Central memory CD4-positive, alpha-beta T cell (primary cell): ENCODE measurements around the gene SYS1.
A peak's percentile ranks its signal among the peaks of the same experiment; 100 is the strongest.
"Not testable (repeated sequence)": the region's sequence is repeated elsewhere in the genome, so short reads cannot be mapped to it uniquely, and the experiment has no call there.

Experiments
- DNase-seq: peaks from one replicate; pipeline ENCODE4 v3.0.0; 2022

Gene SYS1

GRCh38 chr20:45340236-45340847, 22.6 kb upstream of the SYS1 start:
- DNase-seq, result no peak

GRCh38 chr20:45340951-45341350, 22.0 kb upstream of the SYS1 start:
- no peak for DNase-seq

DNA sequence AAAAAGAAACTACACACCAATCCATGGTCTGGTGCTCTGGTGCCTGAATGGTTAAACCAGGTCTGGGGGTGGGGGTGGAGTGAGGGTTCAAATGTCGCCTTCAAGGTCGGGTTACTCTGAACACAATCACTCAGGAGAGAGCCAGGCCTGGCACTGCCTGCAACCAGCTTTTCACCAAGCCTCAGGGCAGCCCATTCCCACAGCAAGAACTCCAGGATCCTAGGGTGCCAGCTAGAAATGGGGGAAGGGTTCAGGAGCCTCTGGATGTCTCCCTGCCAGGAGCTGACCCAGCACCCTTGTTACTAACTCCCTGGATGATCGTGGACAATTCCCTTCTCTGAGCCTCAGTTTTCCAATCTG, 21.4 kb upstream of the SYS1 start:
- DNase-seq, result no peak

- no peak for DNase-seq
Measured at GRCh38 chr20:45341939-45342854, 20.8 kb upstream of the SYS1 start.

DNA sequence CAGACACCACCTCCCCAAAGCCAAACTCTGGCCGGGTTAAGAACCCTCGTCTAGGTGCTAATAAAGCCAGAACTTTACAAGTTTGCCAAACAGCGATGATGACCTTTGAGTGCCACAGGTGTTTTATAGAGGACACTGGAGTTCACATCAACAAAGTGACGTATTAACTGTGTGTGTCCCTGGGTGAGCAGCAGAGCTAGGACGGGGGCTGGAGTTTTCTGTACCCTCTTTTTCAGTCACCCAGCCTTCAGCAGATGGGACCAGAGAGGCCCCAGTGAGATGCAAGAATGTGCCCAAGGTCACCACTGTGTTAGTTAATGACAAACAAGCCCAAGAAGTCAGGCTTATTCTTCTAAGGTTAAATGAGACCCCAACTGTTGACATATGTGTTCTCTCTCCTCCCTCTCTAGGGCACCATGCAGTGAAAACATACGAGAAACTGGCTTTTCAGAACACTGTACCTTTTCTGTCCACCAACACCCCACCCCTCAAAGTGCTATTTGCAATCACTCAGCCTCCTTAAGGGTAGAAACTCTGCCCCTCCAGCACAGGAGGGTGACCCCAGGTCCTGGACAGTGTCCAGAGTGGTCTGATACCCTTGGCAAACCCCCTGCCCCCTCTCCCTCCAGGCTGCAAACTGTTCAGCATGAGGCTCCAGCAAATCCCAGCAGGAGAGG, 20.0 kb upstream of the SYS1 start:
- no peak for DNase-seq

DNA sequence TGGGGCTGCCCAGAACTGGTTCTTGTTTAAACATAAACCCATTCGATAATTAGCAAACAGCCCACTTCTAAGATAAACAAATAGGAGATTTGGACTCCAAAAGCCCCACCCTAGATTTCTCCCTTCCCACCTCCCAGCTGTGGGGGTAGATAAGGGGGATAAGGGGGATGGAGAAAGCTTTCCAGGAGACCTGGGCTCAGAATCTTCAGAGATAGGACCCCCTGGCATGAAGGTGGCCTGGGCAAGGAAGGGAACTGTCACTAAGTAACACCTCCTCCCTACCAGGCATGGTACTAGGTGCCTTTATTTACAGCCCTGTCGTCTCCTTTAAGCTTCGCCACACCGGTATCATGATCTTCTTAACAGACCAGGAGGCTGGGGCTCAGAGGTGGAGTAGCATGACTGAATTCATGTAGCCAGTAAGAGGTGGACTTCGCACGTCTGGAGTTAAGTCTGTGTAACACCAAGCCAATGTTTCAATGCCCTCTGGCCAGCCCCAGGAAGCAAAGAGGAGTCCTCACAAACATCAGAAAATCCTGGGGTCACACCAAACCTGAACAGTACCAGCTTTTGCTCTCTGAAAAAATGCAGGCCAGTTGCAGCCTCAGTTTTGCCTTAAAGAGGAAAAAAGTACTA, 19.3 kb upstream of the SYS1 start:
- no peak for DNase-seq

DNA sequence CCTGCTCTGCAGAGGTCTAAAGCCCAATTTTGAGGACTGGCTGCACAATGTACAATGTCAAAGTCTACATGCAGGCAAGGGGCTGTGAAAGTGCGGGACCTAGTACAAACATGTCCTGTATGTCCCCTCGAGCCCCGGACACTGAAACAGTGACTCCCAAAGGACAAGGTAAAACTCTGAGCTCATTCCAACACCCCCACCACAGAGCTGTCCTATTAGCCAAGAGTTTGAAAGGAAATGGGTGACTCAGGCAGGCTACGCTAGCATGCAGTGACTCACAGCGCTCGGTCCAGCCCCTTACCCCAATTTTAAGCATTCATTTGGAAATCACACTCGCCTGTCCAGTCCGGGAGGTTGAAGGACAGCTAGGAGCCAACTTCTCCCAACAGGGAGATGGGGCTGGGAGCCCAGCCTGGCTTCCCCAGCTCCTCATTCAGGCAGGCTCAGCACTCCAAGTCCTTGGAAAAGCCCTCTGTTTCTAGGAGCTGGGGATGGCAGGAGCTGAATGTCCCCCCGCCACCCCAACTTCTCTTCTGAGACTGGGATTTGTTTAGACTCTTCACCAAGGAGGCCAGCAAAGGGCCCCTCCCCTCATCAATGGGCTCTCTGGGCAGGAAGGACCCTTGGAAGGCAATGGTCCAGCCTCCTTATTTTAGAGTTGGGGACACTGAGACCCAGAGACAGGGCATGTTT, 18.6 kb upstream of the SYS1 start:
- no peak for DNase-seq

- DNase-seq, result no peak
Measured at GRCh38 chr20:45345104-45345936, 17.6 kb upstream of the SYS1 start.

GRCh38 chr20:45346291-45346718, 16.7 kb upstream of the SYS1 start:
- DNase-seq, result no peak

GRCh38 chr20:45346851-45347250, 16.1 kb upstream of the SYS1 start:
- no peak for DNase-seq

GRCh38 chr20:45347297-45347935, 15.5 kb upstream of the SYS1 start:
- DNase-seq, result no peak

GRCh38 chr20:45347936-45348778, 14.8 kb upstream of the SYS1 start, which contains the start of gene SDC4:
SDC4 (minus strand) TSS chr20:45348424; CDS start chr20:45348384, 40 bp downstream.
- peak; percentile 43 for DNase-seq

DNA sequence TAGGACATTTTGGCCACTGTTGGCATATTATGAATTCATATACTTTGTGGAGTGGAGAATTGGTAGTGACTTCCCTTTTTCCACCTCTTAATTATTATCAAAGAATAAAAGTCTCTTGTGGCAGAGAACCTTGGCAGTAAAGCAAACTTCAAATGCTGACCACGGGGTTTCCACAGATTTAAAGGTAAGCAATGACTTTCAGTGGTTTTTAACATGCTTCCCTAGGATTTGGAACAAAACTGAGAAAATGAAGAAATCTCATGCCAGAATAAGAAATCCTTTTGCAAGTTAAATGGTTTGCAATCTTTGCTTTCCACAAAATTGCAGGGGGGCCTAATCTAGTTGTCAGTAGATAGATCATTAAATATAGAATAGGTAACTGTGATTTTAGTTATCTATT, 12.7 kb upstream of the SYS1 start:
- DNase-seq, result no peak

DNA sequence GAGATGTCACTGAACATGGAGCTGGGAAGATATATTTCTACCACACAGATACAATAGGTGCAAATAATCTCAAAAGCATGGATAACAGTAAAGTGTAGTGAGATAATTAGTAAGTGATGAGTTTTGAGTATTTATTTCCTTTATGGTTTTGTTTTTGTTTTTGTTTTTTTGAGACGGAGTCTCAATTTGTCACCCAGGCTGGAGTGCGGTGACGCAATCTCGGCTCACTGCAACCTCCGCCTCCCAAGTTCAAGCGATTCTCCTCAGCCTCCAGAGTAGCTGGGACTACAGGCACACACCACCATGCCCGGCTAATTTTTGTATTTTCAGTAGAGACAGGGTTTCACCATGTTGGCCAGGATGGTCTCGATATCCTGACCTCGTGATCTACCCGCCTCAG, 12.2 kb upstream of the SYS1 start:
- DNase-seq, result not testable (repeated sequence)

DNA sequence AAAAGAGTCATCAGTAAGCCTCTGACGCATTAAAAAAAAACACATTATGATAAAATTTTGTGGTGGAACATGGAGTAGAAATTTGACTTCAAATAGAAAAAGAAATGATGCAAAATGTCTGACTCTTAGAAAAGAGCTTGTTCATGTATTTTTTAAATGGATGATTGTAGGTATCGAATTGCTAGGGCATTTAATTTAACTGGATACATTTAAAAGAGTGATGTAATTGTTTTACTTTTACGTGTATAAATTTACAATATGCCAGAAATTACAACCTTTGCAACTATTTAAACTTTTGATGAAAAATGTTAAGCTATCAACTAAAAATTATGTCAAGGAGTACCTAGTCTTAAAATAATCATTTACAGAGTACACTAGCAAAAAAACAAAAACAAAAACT, 10.2 kb upstream of the SYS1 start:
- DNase-seq, result no peak

DNA sequence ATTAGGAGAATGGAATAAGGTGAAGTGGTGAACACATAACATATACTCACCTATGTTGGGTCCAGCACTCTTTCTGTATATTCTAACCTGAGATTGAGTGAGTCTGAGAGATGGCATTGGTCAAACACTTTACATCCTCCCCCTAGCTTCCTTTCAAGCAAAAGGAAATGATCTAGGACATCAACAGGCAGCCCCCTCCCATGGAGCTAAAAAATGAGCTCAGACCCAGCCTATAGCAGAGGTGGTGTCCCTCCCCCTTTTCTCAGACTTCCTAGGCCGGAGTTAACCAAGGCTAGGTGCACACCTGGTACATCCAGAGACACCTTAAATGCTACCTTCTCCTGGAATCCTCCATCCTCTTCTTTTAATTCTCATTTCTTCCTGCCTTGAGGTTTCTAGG, 9.2 kb upstream of the SYS1 start:
- DNase-seq, result no peak

DNA sequence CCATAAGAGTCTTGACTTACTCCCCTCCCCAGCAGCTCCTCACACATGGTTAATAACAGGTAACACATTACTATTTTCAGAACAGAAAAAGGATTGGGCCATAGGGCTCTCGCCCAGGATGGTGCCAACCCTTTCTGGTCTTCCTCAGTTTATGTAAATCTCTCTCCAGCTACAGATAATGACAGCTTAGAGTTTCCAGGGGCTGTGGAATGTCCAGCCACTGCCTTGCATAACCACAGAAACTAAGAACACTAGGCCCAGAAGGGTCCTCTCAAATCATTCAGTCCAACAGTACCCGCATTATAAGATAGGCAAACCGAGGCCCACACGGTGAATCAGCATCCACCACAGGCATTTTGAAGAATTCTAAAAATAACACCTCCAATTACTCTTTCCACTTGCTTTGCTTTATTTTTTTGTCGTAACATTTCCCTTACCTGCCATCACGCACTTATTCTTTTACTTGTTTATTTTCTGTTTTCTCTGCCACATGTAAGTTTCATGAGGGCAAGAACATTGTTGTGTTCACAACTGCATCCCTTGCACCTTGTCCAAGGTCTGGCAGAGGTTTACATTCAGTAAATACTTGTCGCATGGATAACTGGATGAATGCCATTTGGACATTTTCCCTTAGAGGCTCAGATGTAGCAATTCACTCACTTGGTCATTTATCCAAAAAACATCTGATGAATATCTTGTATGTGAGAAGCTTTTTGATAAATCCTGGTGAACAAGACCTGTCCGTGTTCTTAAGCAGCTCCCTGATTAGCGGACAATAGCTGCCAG, 8.3 kb upstream of the SYS1 start:
- DNase-seq, result no peak

DNA sequence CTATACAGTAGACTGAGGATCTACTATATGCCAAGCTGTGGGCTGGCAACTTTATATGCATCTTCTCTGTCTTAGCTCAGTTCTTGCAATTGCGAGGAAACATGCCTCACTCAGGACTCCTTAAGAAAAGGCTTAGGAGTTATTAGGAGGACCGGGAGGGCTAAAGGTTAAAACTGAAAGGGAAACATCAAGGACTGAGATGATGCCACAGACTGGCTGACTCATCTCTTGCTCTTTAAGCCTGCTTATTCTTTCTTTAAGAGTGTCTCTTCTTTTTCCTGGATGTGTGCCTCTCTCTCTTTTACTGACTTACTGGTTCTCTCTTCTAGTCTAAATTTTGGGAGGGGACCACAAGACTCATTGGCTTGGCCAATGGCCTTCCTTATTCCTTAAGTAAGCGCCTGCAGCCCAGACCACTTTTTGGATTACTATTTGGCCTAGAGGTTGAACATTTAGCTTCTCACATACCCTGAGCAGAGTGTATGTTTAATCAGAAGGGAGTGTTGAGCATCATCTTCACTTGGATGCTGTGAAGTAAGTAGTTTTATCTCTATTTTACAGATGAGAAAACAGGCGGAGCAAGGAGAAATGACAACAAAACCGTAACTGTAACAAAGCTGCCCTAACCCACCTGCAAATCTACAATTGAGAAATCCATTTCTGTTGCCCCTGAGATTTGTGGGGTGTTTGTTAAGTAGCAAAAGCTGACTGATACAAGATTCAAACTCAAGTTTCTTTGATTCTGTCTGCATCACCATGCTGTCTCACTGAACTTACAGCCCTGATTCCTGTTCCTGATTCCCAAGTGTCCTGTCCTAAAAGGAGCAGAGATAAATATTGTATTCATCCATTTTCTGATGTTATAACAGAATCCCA, 7.5 kb upstream of the SYS1 start:
- no peak for DNase-seq
